ENCODE measurements around the gene PAIP2.
"Not testable (repeated sequence)": the region's sequence is repeated elsewhere in the genome, so short reads cannot be mapped to it uniquely, and the experiment has no call there.

The PAIP2 gene

DNA sequence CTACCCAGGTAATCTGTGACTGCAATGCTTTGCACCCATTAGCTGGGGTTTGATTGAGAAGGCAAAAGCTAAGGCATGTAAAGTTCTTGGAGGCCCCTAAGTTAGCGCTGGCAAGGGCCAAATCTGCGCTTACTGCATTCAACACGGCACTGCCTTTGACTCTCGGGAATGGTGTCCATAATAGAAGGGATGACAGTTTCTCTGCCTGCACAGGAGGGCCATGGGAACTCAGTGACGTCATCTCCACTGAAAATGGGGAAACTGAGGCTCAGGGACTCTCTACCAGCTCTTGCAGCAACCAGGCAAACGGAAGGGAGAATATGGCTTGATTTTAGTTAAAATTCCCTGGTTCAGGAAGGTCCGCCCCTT is 61.7 kb downstream of the PAIP2 start:
- TF ChIP-seq, protein P1, sequence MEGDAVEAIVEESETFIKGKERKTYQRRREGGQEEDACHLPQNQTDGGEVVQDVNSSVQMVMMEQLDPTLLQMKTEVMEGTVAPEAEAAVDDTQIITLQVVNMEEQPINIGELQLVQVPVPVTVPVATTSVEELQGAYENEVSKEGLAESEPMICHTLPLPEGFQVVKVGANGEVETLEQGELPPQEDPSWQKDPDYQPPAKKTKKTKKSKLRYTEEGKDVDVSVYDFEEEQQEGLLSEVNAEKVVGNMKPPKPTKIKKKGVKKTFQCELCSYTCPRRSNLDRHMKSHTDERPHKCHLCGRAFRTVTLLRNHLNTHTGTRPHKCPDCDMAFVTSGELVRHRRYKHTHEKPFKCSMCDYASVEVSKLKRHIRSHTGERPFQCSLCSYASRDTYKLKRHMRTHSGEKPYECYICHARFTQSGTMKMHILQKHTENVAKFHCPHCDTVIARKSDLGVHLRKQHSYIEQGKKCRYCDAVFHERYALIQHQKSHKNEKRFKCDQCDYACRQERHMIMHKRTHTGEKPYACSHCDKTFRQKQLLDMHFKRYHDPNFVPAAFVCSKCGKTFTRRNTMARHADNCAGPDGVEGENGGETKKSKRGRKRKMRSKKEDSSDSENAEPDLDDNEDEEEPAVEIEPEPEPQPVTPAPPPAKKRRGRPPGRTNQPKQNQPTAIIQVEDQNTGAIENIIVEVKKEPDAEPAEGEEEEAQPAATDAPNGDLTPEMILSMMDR (IDR thresholded peaks at IDR 0.05; ENCODE audit: control insufficient read depth, insufficient read depth, low read depth, low read length, missing control alignments): no peak
- H3K4me3 ChIP-seq (ENCODE audit: control insufficient read depth, low read depth, low read length): peak overlapping the region; percentile 48
- no peak for DNase-seq (ENCODE audit: low read depth)

DNA sequence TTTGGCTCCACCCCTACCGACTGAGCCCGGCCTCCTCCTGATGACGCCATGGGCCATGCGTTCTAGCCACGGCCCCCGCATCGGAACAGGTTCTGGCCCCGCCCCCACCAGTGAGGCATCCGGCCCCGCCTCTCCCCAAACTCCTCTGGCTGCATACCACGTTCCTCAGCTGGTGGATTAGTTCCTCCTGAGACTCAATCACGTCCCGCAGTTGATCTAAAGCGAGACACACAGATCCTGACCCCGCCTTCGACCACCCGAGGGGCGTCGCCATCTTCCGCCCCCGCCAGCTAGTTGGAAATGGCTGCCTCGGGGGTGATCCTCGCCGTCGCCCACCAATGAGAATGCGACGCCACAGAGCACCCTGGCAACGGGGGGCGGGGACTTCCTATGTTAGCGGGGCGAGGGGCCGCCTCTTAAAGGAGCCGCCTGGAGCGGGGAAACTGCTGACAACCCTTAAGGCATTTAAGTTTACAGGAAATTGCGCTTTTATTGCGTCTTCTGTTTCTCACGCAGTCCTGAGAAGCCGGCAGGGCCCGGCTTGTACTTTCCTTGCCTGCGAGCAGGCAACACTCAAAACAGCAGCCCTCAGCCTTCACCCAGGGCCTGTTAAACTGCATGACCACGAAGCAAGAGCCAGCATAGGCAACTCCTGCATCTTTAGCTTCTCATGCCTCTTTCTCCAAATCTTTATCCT is 62.3 kb downstream of the PAIP2 start, which contains the start of gene SPATA24:
SPATA24 (minus strand) TSS at position 303 of the 697 bp plus-strand sequence; CDS start at position 274, 29 bp downstream.
- peak; percentile 88 for DNase-seq (ENCODE audit: low read depth)
- H3K4me3 ChIP-seq (ENCODE audit: control insufficient read depth, low read depth, low read length): peak within 1 kb of the TSS; percentile 48

DNA sequence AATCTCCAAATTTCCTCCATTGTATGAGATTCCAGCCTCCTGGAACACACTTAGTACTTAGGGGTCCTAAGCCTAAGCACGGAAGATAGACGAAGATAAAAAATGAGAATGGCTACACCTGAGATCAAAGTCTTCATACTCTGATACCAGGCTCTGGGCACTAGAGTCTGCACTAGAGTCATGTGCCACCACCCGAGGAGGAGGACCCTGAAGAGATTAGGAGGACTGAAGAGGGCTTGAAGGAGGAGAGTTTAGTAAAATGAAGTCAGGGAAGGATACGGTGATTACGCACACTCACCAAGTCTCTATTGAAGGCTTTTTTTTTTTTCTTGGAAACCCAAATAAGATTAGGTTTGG is 62.8 kb downstream of the PAIP2 start:
- H3K4me3 ChIP-seq (ENCODE audit: control insufficient read depth, low read depth, low read length): no peak overlapping the region
- DNase-seq (ENCODE audit: low read depth): no peak
- TF ChIP-seq, protein P1 (IDR thresholded peaks at IDR 0.05; ENCODE audit: control insufficient read depth, insufficient read depth, low read depth, low read length, missing control alignments): no peak

More for the DNA sequence above, 62.3 kb downstream of the PAIP2 start, which contains the start of gene SPATA24:
- TF ChIP-seq, protein P1 (IDR thresholded peaks at IDR 0.05; ENCODE audit: control insufficient read depth, insufficient read depth, low read depth, low read length, missing control alignments): no peak

DNA sequence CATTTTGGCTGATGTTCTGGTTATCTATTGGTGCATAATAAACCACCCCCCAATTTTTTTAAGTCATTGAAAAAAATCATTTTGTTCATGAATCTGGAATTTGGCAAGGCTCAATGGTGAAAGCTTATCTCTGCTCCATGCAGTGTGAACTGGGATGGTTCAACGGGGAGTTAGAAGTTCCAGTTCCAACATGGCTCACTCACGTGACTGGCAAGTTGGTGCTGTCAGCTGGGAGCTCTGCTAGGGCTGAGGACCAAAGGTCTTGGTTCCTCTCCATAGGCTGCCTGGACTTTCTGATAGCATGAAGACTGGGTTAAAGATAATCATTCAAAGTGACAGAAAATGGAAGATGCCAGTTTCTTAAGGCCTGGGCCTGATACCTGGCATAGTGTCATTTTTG is 65.3 kb downstream of the PAIP2 start:
- TF ChIP-seq, protein P1 (IDR thresholded peaks at IDR 0.05; ENCODE audit: control insufficient read depth, insufficient read depth, low read depth, low read length, missing control alignments): no peak
- no peak overlapping the region for H3K4me3 ChIP-seq (ENCODE audit: control insufficient read depth, low read depth, low read length)
- no peak for DNase-seq (ENCODE audit: low read depth)

DNA sequence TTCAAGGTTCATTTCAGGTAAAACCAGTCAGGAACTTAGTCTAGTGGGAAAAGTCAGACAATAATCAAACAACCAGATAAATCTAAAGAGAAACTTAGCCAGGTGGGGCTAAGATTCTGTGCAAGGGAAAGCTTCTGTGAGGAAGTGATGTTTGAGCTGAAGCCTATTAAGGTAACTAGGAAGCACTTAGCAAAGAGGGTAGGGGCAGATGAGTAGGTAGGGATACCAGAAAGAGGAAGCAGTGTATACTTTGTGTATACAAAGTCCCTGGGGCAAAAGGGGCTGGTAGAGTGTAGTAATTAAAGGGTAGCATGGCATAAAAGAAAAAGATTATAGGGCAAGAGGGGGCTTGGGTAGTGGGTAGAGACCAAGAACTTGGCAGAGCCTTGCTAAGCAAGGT is 65.9 kb downstream of the PAIP2 start:
- TF ChIP-seq, protein P1 (IDR thresholded peaks at IDR 0.05; ENCODE audit: control insufficient read depth, insufficient read depth, low read depth, low read length, missing control alignments): no peak
- DNase-seq (ENCODE audit: low read depth): no peak
- H3K4me3 ChIP-seq (ENCODE audit: control insufficient read depth, low read depth, low read length): no peak overlapping the region

DNA sequence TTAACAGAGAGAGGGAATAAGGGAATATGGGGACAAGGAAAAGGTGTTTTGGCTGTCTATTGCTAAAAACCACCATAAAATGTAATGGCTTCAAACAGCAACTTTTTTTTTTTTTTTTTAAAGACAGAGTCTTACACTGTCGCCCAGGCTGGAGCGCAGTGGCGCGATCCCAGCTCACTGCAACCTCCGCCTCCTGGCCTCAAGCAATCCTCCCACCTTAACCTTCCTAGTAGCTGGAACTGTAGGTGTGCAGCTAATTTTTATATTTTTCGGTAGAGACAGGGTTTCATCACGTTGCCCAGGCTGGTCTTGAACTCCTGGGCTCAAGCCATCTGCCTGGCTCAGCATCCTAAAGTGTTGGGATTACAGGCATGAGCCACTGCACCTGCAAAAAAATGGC is 66.5 kb downstream of the PAIP2 start:
- TF ChIP-seq, protein P1 (IDR thresholded peaks at IDR 0.05; ENCODE audit: control insufficient read depth, insufficient read depth, low read depth, low read length, missing control alignments): no peak
- H3K4me3 ChIP-seq (ENCODE audit: control insufficient read depth, low read depth, low read length): no peak overlapping the region
- DNase-seq (ENCODE audit: low read depth): no peak

DNA sequence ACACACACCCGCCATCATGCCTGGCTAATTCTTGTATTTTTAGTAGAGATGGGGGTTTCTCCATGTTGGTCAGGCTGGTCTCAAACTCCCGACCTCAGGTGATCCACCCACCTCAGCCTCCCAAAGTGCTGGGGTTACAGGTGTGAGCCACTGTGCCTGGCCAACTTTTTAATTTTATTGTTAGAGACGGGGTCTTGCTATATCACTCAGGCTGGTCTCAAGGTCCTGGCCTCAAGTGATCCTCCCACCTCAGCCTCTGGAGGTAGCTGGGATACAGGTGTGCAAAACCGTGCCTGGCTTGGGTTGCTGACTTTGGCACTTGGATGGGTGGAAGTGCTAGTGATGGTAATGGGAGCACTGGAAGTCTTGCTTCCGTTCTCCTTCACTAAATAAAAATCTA is 67.5 kb downstream of the PAIP2 start:
- DNase-seq (ENCODE audit: low read depth); H3K4me3 ChIP-seq (ENCODE audit: control insufficient read depth, low read depth, low read length): not testable (repeated sequence)

Data from AG09309 (cell line).